Loucy (cell line): ENCODE measurements around the gene TBC1D1.

Experiments
- H2AFZ ChIP-seq: fragments of 200-600 bp; sonication (generic); 2 replicates; pipeline ENCODE4 v1.6.0; 2016; ENCODE audit warnings: antibody characterized with exemption, mild to moderate bottlenecking, low read length, moderate library complexity
- H3F3A ChIP-seq: fragments of 200-600 bp; 2 replicates; pipeline ENCODE4 v1.6.0; 2016; ENCODE audit warnings: antibody characterized with exemption, low read depth, mild to moderate bottlenecking
- H3K27me3 ChIP-seq: fragments of 200-600 bp; sonication (generic); 2 replicates; pipeline ENCODE4 v1.6.1; 2014; ENCODE audit warnings: low read length, mild to moderate bottlenecking; ENCODE audit not compliant: insufficient read depth, poor library complexity, severe bottlenecking
- H3K36me3 ChIP-seq: fragments of 200-600 bp; sonication (generic); 2 replicates; pipeline ENCODE4 v1.6.1; 2016; ENCODE audit warnings: low read length; ENCODE audit not compliant: insufficient read depth
- H3K4me1 ChIP-seq: fragments of 200-600 bp; sonication (generic); 2 replicates; pipeline ENCODE4 v1.5.1; 2014; ENCODE audit warnings: low read length, mild to moderate bottlenecking; ENCODE audit not compliant: insufficient read depth, poor library complexity, severe bottlenecking
- H3K4me2 ChIP-seq: fragments of 200-600 bp; sonication (generic); 2 replicates; pipeline ENCODE4 v1.6.0; 2014; ENCODE audit warnings: antibody characterized with exemption, low read length, low read depth, mild to moderate bottlenecking; ENCODE audit not compliant: poor library complexity, severe bottlenecking
- H3K4me3 ChIP-seq: fragments of 200-600 bp; sonication (generic); 2 replicates; pipeline ENCODE4 v1.5.1; 2014; ENCODE audit warnings: low read length, mild to moderate bottlenecking, mixed read lengths; ENCODE audit not compliant: poor library complexity, severe bottlenecking
- H3K79me2 ChIP-seq: fragments of 200-600 bp; sonication (generic); 2 replicates; pipeline ENCODE4 v1.6.1; 2014; ENCODE audit warnings: low read length; ENCODE audit not compliant: insufficient read depth
- H3K9ac ChIP-seq: fragments of 200-600 bp; sonication (generic); 2 replicates; pipeline ENCODE4 v1.6.0; 2014; ENCODE audit warnings: mild to moderate bottlenecking, low read depth, low read length, moderate library complexity; ENCODE audit not compliant: poor library complexity, severe bottlenecking
- H3K9me2 ChIP-seq: fragments of 200-600 bp; sonication (generic); replicated peaks from 2 replicates; pipeline ENCODE4 v1.6.1; 2016; ENCODE audit warnings: low read depth, low read length, mixed read lengths
- H3K9me3 ChIP-seq: fragments of 200-600 bp; sonication (generic); 2 replicates; pipeline ENCODE4 v1.6.1; 2014; ENCODE audit warnings: mild to moderate bottlenecking, antibody characterized with exemption, low read length, low read depth; ENCODE audit not compliant: insufficient read depth
- H4K20me1 ChIP-seq: fragments of 200-600 bp; sonication (generic); 2 replicates; pipeline ENCODE4 v1.6.0; 2014; ENCODE audit warnings: antibody characterized with exemption, low read length, mild to moderate bottlenecking; ENCODE audit not compliant: insufficient read depth, poor library complexity, severe bottlenecking
- EZH2phosphoT487 ChIP-seq: fragments of 200-600 bp; IDR thresholded peaks from 2 replicates; pipeline ENCODE4 v1.6.1; 2018; ENCODE audit warnings: antibody characterized with exemption, mild to moderate bottlenecking, moderate library complexity, borderline replicate concordance
- TF ChIP-seq, protein P1 (sequence below): fragments of 200-600 bp; sonication (generic); conservative IDR thresholded peaks from 2 replicates; pipeline ENCODE4 v1.5.1; 2014; ENCODE audit warnings: mild to moderate bottlenecking, antibody characterized with exemption, low read length

The TBC1D1 gene

DNA sequence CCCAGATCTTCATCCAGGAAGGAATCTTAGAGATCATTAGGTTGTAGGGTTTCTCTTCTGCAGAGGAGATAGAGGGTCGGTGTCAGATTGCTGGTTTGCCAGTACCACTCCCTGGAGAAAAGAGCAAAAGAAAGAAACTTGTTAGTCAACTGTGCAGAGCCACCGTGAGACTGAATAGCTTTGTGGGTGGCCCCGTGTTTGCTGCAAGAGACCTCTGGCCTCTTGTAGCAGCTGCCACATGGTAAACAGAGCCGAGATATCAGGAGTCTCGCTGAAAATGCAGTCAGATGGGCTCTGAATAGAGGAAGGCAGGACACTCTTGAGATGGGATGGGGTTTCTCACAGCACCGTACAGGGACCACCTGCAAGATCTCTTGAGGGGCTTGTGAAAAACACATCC, 219.0 kb downstream of the TBC1D1 start:
- H3K4me1 ChIP-seq = no peaks in the 10 kb centered on the region
- H3K79me2 ChIP-seq = no peaks in the 10 kb centered on the region
- H2AFZ ChIP-seq = no peak overlapping the region
- no peaks in the 10 kb centered on the region for H3K9me2 ChIP-seq
- peaks cover 12% of the 10 kb centered on the region; the same call in 1 of the 2 replicates for H3K36me3 ChIP-seq
- no peak overlapping the region for H3K9ac ChIP-seq
- H3K4me3 ChIP-seq = no peak overlapping the region
- H3K9me3 ChIP-seq = no peaks in the 10 kb centered on the region
- H3K27me3 ChIP-seq = no peaks in the 10 kb centered on the region
- no peak overlapping the region for H3K4me2 ChIP-seq
- H4K20me1 ChIP-seq = no peaks in the 10 kb centered on the region
- TF ChIP-seq, protein P1, sequence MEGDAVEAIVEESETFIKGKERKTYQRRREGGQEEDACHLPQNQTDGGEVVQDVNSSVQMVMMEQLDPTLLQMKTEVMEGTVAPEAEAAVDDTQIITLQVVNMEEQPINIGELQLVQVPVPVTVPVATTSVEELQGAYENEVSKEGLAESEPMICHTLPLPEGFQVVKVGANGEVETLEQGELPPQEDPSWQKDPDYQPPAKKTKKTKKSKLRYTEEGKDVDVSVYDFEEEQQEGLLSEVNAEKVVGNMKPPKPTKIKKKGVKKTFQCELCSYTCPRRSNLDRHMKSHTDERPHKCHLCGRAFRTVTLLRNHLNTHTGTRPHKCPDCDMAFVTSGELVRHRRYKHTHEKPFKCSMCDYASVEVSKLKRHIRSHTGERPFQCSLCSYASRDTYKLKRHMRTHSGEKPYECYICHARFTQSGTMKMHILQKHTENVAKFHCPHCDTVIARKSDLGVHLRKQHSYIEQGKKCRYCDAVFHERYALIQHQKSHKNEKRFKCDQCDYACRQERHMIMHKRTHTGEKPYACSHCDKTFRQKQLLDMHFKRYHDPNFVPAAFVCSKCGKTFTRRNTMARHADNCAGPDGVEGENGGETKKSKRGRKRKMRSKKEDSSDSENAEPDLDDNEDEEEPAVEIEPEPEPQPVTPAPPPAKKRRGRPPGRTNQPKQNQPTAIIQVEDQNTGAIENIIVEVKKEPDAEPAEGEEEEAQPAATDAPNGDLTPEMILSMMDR = no peak
- no peak for TF ChIP-seq EZH2phosphoT487
- H3F3A ChIP-seq = no peaks in the 10 kb centered on the region

DNA sequence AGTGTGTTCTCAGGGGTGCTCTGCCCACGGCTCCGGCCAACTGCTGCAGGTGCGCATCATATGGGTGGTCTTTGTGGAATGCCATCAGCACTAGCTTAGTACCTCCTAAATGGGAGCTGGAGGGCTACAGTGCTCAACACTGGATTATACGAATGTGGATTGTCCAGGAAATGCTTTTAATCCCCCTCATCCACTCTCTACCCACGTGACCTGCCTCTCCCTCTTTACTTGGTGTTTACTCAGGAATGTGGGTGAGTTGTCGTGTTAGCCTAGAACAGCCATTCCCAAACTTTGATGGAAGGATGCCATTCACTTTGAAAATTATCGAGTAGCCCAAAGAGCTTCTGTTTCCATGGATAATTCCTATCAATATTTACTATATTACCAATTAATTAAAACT, 220.1 kb downstream of the TBC1D1 start:
- Histone ChIP-seq H3K79me2 (no peaks in the 10 kb centered on the region), H3K4me3 (no peak overlapping the region), H3F3A (no peaks in the 10 kb centered on the region), H2AFZ (no peak overlapping the region), H4K20me1 (no peaks in the 10 kb centered on the region), H3K9me3 (no peaks in the 10 kb centered on the region), H3K9me2 (no peaks in the 10 kb centered on the region), H3K4me1 (no peaks in the 10 kb centered on the region), H3K4me2 (no peak overlapping the region), H3K27me3 (no peaks in the 10 kb centered on the region), H3K36me3 (peaks cover 12% of the 10 kb centered on the region; the same call in 1 of the 2 replicates), H3K9ac (no peak overlapping the region)
- no peak for TF ChIP-seq EZH2phosphoT487
- TF ChIP-seq, protein P1 = no peak

DNA sequence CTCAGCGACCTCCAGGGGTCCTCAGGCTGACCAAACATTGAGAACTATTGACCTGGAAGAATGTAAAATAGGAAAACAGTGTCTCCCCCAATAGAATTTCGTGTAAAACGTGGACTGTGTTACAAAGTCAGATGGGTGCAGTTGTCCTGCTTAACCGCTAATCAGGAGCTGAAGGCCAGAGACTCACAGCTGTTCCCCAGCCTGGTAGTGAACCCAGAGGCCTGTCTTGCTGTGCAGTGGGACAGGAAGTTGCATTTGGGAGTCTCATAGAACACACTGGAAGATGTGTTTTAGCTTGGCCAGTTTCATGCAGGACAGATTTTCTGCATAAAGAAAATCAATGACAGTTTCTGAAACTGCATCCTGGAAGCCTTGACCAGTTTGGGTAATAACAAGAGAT, 220.8 kb downstream of the TBC1D1 start:
- Histone ChIP-seq H3K9me2 (no peaks in the 10 kb centered on the region), H3K4me2 (no peak overlapping the region), H3K27me3 (no peaks in the 10 kb centered on the region), H3K79me2 (no peaks in the 10 kb centered on the region), H4K20me1 (no peaks in the 10 kb centered on the region), H3K4me1 (no peaks in the 10 kb centered on the region), H3K36me3 (peaks cover 18% of the 10 kb centered on the region; the same call in 1 of the 2 replicates), H2AFZ (no peak overlapping the region), H3K9ac (no peak overlapping the region), H3K9me3 (no peaks in the 10 kb centered on the region), H3F3A (no peaks in the 10 kb centered on the region), H3K4me3 (no peak overlapping the region)
- TF ChIP-seq, protein P1 = no peak
- no peak for TF ChIP-seq EZH2phosphoT487
